GM13977 (cell line): Measurements from ENCODE around the gene NT5DC2.

Experiments
- DNase-seq: peaks from one replicate; pipeline ENCODE4 v3.0.0; 2012; ENCODE audit warnings: low spot score
- in situ Hi-C: fragments of 300-500 bp; cut with MboI; formaldehyde crosslinking; loops from one replicate; pipeline ENCODE4 v1.12.0; 2022; ENCODE audit warnings: low sequenced_read_pairs, low pct_unique_long_range_greater_than_20kb, mixed read lengths, inconsistent platforms; ENCODE audit not compliant: unreplicated experiment
- TF ChIP-seq, protein P1 (sequence below): IDR thresholded peaks from 2 replicates; pipeline ENCODE4 v1.5.1; 2012; ENCODE audit warnings: mild to moderate bottlenecking, control low read depth; ENCODE audit not compliant: insufficient read depth; ENCODE audit errors: extremely low read depth, missing control alignments

Gene NT5DC2

DNA sequence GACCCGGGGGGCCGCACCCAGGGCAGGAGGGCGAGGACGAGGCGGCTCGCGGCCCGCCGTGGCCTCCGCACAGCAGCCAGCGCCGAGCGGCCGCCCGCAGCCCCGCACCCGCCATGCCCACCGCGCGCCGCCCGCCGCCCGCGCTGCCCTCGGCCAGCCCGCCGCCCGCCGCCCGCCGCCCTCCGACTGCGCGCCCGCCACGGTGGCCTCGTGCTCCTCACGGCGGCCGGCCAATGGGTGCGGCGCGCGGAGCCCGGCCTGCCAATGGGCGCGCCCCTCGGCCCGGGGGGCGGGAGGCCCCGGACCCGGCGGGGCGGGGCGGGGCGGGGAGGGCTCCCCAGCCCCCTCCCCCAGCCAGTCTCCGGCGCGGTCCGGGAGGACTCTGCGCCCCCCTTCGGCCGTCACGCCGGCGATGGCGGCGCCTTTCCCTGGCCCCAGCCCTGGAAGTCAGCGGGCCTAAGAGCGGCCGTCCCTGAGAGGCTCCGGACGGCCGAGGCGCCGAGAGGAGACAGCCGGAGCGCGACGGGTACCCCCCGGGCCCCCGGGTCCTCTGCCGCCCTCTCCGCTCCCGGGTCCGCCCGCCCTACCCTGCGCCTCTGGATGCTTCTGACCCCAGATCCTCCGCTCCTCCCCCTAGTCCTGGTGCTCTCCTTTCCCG, at the start of gene NT5DC2:
NT5DC2 (minus strand) TSS at position 235 of the 658 bp plus-strand sequence; CDS start at position 115, 120 bp downstream.
- TF ChIP-seq, protein P1, sequence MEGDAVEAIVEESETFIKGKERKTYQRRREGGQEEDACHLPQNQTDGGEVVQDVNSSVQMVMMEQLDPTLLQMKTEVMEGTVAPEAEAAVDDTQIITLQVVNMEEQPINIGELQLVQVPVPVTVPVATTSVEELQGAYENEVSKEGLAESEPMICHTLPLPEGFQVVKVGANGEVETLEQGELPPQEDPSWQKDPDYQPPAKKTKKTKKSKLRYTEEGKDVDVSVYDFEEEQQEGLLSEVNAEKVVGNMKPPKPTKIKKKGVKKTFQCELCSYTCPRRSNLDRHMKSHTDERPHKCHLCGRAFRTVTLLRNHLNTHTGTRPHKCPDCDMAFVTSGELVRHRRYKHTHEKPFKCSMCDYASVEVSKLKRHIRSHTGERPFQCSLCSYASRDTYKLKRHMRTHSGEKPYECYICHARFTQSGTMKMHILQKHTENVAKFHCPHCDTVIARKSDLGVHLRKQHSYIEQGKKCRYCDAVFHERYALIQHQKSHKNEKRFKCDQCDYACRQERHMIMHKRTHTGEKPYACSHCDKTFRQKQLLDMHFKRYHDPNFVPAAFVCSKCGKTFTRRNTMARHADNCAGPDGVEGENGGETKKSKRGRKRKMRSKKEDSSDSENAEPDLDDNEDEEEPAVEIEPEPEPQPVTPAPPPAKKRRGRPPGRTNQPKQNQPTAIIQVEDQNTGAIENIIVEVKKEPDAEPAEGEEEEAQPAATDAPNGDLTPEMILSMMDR, result peak; percentile 39
- peak; percentile 97 for DNase-seq
- in situ Hi-C loops, result no loop called here

DNA sequence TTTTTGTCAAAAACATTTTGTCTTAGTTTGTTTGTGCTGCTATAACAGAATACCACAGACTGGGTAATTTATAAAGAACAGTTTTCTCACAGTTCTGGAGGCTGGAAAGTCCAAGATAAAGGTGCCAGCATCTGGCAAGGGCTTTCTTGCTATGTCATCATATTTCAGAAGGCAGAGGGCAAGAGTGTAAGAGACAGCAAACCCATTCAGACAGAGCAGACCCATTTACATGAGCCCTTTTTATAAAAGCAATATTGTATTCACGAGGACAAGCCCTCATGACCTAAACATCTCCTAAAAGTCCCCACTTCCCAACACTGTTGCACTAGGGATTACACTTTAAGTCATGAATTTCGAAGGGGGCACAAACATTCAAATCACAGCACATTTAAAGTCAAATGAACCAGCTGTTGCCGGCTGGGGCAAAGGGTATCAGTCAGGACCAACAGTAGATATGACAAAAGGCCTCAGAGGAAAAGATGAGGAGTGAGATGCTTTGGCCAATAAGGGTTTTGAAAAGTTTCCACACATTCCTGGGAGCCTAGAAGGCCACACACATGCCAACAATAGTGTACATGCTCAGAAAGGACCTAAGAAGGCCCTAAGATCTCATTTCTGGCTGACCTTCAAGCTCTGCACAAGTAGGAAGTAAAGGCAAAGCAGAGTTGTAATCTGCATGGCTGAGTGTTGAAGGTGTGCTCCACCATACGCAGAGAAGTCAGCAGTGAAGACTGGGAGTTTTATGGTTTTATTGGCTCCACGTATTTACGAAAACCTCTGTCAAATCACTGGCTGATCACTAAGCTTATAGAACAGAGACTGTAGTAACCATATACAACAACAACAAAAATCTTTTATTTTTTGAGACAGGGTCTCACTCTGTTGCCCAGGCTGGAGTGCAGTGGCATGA, 40.7 kb upstream of the NT5DC2 start:
- TF ChIP-seq, protein P1, result no peak
- in situ Hi-C loops, result no loop called here
- no peak for DNase-seq

DNA sequence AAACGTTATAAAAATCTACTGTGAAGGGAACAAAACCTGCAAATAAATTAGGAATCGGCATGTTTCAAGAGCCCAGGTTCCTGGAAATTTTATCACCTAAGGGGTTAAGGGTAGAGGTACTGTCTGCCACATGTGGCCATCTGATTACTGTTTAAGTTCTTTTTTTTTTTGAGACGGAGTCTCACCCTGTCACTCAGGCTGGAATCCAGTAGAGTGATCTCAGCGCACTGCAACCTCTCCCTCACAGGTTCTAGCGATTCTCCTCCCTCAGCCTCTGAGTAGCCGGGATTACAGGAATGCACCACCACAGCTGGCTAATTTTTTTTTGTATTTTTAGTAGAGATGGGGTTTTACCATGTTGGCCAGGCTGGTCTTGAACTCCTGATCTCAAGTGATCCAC, 38.6 kb upstream of the NT5DC2 start:
- in situ Hi-C loops, result no loop called here
- TF ChIP-seq, protein P1, result no peak
- DNase-seq, result no peak

DNA sequence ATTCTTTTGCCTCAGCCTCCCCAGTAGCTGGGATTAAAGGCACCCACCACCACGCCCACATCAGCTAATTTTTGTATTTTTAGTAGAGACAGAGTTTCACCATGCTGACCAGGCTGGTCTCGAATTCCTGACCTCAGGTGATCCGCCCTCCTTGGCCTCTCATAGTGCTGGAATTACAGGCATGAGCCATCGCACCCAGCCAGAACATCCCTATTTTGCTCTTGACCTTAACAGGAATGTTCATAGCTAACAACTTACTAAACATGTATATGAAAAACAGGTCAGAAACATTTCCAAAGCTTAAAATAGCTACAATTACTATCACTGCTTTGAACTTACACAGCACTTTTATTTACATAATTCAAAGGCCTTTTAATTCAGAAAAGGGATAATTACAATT, 36.4 kb upstream of the NT5DC2 start:
- TF ChIP-seq, protein P1, result no peak
- in situ Hi-C loops, result no loop called here
- no peak for DNase-seq

DNA sequence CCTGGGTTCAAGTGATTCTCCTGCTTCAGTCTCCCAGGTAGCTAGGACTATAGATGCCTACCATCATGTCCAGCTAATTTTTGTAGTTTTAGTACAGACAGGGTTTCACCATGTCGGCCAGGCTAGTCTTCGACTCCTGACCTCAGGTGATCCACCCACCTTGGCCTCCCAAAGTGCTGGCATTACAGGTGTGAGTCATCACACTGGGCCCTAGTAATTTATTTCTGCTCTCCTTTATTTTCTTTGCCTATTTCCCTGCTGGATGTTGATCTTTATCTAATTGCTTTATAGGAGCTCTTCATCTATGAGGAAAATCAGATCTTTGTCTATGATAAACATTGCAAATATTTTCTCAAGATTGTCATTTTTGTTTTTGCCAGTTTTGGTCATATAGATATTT, 34.4 kb upstream of the NT5DC2 start:
- no peak for DNase-seq
- TF ChIP-seq, protein P1, result no peak
- in situ Hi-C loops, result no loop called here

DNA sequence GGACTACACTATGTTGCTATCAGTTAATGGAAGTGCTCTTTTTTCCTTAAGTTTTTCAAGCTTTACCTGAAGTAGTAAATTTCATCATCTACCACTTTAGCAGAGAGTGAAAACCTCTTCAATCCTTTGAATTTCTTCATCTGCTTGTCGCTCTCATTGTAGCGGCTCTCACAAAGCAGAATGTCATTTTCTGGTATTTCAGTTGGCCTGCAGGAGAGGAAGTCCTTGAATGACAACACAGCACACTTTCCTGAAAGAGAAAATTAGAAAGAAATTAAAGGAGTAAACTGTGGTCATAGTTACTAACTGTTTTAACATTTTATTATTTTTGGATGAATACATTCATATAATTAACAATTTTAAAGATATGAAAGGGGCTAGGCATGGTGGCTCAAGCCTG, 30.3 kb upstream of the NT5DC2 start:
- in situ Hi-C loops, result no loop called here
- DNase-seq, result no peak
- TF ChIP-seq, protein P1, result no peak
